ENCODE results near the gene KRTAP12-1. TPM values are rescaled to one million over a fixed set of nuclear protein-coding genes. Genes with fewer than 3 reads are reported as not detected.
"Not testable (repeated sequence)": the region's sequence is repeated elsewhere in the genome, so short reads cannot be mapped to it uniquely, and the experiment has no call there.

Gene KRTAP12-1
- total and polyA plus RNA-seq, 2 of the 8 experiments (the other 6 are each of a cell fraction or from before 2014, with no cell fraction given) = 0.50 to 0.73 TPM

DNA sequence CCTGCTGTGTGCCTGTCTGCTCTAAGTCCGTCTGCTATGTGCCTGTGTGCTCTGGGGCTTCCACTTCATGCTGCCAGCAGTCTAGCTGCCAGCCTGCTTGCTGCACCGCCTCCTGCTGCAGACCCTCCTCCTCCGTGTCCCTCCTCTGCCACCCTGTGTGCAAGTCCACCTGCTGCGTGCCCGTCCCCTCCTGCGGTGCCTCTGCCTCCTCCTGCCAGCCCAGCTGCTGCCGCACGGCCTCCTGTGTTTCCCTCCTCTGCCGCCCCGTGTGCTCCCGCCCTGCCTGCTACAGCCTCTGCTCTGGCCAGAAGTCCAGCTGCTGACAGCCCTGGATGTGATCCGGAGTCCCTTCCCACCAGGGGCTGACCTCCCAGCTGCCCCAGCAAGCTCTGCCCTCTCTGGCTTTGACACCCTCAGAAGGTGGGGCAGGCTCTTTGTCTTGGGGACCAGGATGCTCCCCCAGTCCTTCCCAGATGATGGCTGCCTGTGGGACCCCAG is 44.1 kb downstream of the KRTAP12-1 start:
- H3K4me3 ChIP-seq (ENCODE audit: extremely low read depth in 1 of 4, insufficient read depth in 2 of 4, low read depth in 3 of 4, low read length in 4 of 4); H3K14ac ChIP-seq (ENCODE audit: insufficient read length); H3K79me2 ChIP-seq (ENCODE audit: control insufficient read depth in 1 of 2, insufficient read depth in 2 of 2, low read length in 2 of 2); H3K4ac ChIP-seq (replicated peaks; ENCODE audit: insufficient read length, low read depth, low read length); H3K56ac ChIP-seq (replicated peaks; ENCODE audit: insufficient read length, low read depth, low read length); H3K79me1 ChIP-seq (ENCODE audit: low read depth, low read length); H3K23me2 ChIP-seq (ENCODE audit: low read depth, low read length); H3K9me3 ChIP-seq (ENCODE audit: insufficient read depth in 2 of 2, low read depth in 1 of 2, low read length in 1 of 2); FAIRE-seq; H3K9ac ChIP-seq (replicated peaks in 1 of 4; ENCODE audit: extremely low read depth in 1 of 4, low read depth in 3 of 4, low read length in 3 of 4); H3K23ac ChIP-seq (ENCODE audit: insufficient read length); H3K36me3 ChIP-seq (ENCODE audit: control insufficient read depth in 2 of 4, insufficient read depth in 4 of 4, low read length in 3 of 4); H2BK12ac ChIP-seq (ENCODE audit: low read depth, low read length); H3K27ac ChIP-seq (ENCODE audit: low read depth, low read length); H3K4me2 ChIP-seq (ENCODE audit: insufficient read depth in 1 of 2, low read depth in 2 of 2, low read length in 2 of 2); H3K27me3 ChIP-seq (replicated peaks in 1 of 4; ENCODE audit: control insufficient read depth in 3 of 4, extremely low read depth in 1 of 4, insufficient read depth in 3 of 4, low read length in 3 of 4); H4K5ac ChIP-seq (ENCODE audit: insufficient read length, low read depth, low read length); H2BK120ac ChIP-seq (replicated peaks; ENCODE audit: low read depth, low read length); H3K4me1 ChIP-seq (replicated peaks in 1 of 4; ENCODE audit: control insufficient read depth in 3 of 4, insufficient read depth in 4 of 4, low read length in 3 of 4); DNase-seq (ENCODE audit: low read depth in 1 of 2, low spot score in 2 of 2); H2AFZ ChIP-seq (ENCODE audit: low read length); H2BK20ac ChIP-seq (ENCODE audit: low read length); H2AK5ac ChIP-seq (ENCODE audit: low read depth, low read length); H3K18ac ChIP-seq (ENCODE audit: extremely low read depth, low read length); CTCF ChIA-PET (ENCODE audit: partially characterized antibody); H4K8ac ChIP-seq (ENCODE audit: extremely low read depth, insufficient read depth, low read length); H4K20me1 ChIP-seq (replicated peaks in 1 of 2; ENCODE audit: control insufficient read depth in 1 of 2, insufficient read depth in 2 of 2, low read length in 2 of 2); H2BK5ac ChIP-seq (ENCODE audit: low read depth, low read length): not testable (repeated sequence)
- WGBS, 2 experiments (ENCODE audit: extremely low coverage in 1 of 2, insufficient coverage in 1 of 2, insufficient read length in 1 of 2, insufficient replicate concordance in 2 of 2, low coverage in 1 of 2, low lambda C conversion rate in 2 of 2, missing lambda C conversion rate in 1 of 2) = 97% methylated on average over 5 of the region's 12 CpGs; no CpG with 5 or more reads in 1 of the 2 experiments
- peak overlapping the region; percentile 54 for H4K91ac ChIP-seq (replicated peaks; ENCODE audit: insufficient read length, low read length)
- POLR2A ChIA-PET (ENCODE audit: partially characterized antibody) = interaction anchor here (0.6 kb wide), 1 partner anchor 87 kb away, joined by 6 read pairs; no protein-coding TSS in a partner anchor
- H2BK15ac ChIP-seq (ENCODE audit: low read length) = 0 out of 2 replicates have a peak overlapping the region, but pooled peaks have one; percentile 40

Data from H1 (cell line).